Activated CD8-positive, alpha-beta T cell treated with anti-CD3 and anti-CD28 coated beads, Interleukin-2, amount 10 ng/mL, durations not matched to agents 7 days and 5 days (primary cell): Measurements from ENCODE around the gene PIK3CB. TPM values are rescaled to one million over a fixed set of nuclear protein-coding genes. Genes with fewer than 3 reads are reported as not detected.
A peak's percentile ranks its signal among the peaks of the same experiment; 100 is the strongest.

ENCODE experiments used
- ATAC-seq: fragments of 150-1000 bp; cut with Tn5 transposase; one replicate; pipeline ENCODE4 v1.10.0; 2021; ENCODE audit warnings: moderate library complexity
- CTCF ChIA-PET: fragments of 350-600 bp; sonication (Branson Sonifier 250); formaldehyde crosslinking; loops from one replicate; lab custom pipeline; 2021; ENCODE audit warnings: antibody characterized with exemption; lab: Charles Lee
- POLR2A ChIA-PET: fragments of 350-600 bp; sonication (Branson Sonifier 250); formaldehyde crosslinking; loops from one replicate; lab custom pipeline; 2021; ENCODE audit warnings: antibody characterized with exemption; lab: Charles Lee
- DNase-seq: peaks from one replicate; pipeline ENCODE4 v3.0.0-alpha.2; 2020
- H3K27ac Mint-ChIP-seq: one replicate; pipeline ENCODE4 v1.8.0; 2021; ENCODE audit warnings: mild to moderate bottlenecking, mixed read lengths
- H3K27me3 Mint-ChIP-seq: one replicate; pipeline ENCODE4 v1.8.0; 2021; ENCODE audit warnings: low read depth, mixed read lengths
- H3K36me3 Mint-ChIP-seq: one replicate; pipeline ENCODE4 v1.8.0; 2021; ENCODE audit warnings: low read depth, mixed read lengths
- H3K4me1 Mint-ChIP-seq: one replicate; pipeline ENCODE4 v1.8.0; 2021; ENCODE audit warnings: low read depth, mixed read lengths
- H3K4me3 Mint-ChIP-seq: one replicate; pipeline ENCODE4 v1.8.0; 2021; ENCODE audit warnings: mild to moderate bottlenecking, mixed read lengths
- H3K9me3 Mint-ChIP-seq: one replicate; pipeline ENCODE4 v1.8.0; 2022; ENCODE audit warnings: mixed read lengths; ENCODE audit not compliant: insufficient read depth
- total RNA-seq, 2 experiments: library from RNA; stranded (reverse); gene quantifications; one replicate each; pipeline ENCODE4 v1.2.3, GENCODE V29; 2021

PIK3CB gene
- total RNA-seq, result 1 to 10 TPM; 3.6 to 4.1 TPM

DNA sequence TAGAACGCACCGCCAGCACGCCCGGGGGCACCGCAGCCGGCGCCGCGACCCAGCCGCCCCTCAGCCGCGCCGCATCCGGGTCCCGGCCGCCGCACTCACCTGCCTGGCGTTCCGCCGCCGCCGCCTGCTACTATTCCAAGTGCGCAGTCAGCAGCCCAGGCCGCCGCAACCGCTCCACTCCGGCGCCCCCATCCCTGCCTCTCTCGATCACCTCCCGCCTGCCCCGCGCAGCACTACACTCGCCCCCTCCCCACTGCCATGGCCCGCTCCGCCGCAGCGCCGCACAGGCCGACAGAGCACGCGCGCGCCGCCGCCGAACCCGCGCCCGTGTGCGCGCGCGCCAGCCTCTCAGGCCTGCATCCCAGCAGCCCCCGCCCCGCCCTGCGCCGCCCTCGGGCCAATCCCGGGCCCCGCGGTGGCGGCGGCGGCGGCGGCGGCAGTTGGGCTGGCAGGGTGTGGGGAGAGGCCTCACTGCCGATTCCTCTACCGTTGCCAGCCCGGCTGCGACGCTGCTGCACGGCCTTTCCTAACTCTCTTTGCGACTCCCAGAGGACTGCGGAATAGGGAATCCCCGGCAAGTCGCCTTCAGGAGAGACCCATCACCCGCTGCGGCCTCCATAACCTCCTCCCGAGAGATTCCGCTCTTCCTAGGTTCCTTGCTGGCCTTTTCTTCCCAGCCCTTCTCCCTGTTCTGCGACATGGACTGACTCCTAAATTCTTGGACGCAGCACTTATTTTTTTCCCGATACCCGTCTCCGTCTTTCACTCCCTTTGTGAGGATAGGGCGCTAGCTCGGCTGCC is at the start of gene PIK3CB:
Gene PIK3CB (minus strand): TSS at position 333 of the 801 bp plus-strand sequence. CDS start 75,585 bp downstream, outside the sequence.
- ChIA-PET CTCF (interaction anchor here (1.0 kb wide), 1 partner anchor 80 kb away, joined by 3 read pairs; no protein-coding TSS in a partner anchor), POLR2A (interaction anchor here (1.0 kb wide), 1 partner anchor 226 kb away, joined by 3 read pairs; the partner anchor contains the start of gene FAIM)
- ATAC-seq (peak; percentile 96), DNase-seq (peak; percentile 80)
- Mint-ChIP-seq H3K36me3 (no peaks in the 10 kb centered on the region), H3K27ac (peak within 1 kb of the TSS; percentile 75), H3K27me3 (no peaks in the 10 kb centered on the region), H3K4me1 (peaks cover 18% of the 10 kb centered on the region), H3K9me3 (no peaks in the 10 kb centered on the region), H3K4me3 (peak within 1 kb of the TSS; percentile 81)

DNA sequence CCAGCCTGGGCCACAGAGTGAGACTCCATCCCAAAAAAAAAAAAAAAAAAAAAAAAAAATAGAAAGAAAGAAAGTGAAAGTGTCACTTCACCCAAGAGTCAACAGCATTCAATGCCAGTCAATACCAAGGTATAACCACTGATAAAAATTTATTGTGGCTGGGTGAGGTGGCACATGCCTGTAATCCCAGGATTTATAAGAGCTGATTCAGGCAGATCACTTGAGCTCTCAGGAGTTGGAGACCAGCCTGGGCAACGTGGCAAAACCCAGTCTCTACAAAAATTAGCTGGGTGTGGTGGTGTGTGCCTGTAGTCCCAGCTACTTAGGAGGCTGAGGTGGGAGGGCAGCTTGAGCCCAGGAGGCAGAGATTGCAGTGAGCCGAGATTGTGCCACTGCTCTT is 46.5 kb upstream of the PIK3CB start:
- Mint-ChIP-seq H3K4me3 (no peak overlapping the region), H3K27me3 (no peaks in the 10 kb centered on the region), H3K36me3 (no peaks in the 10 kb centered on the region), H3K4me1 (no peaks in the 10 kb centered on the region), H3K27ac (no peak overlapping the region), H3K9me3 (peaks cover 3% of the 10 kb centered on the region)
- ChIA-PET POLR2A (no interaction called here), CTCF (no interaction called here)
- DNase-seq (no peak), ATAC-seq (peak; percentile 33)

- no peak overlapping the region for H3K27ac Mint-ChIP-seq
Measured at GRCh38 chr3:138879541-138880380, 45.0 kb upstream of the PIK3CB start.

GRCh38 chr3:138877226-138877625 is 42.5 kb upstream of the PIK3CB start:
- Mint-ChIP-seq H3K4me1 (peaks cover 5% of the 10 kb centered on the region), H3K9me3 (peaks cover 6% of the 10 kb centered on the region), H3K27me3 (no peaks in the 10 kb centered on the region), H3K27ac (no peak overlapping the region), H3K4me3 (no peak overlapping the region), H3K36me3 (peaks cover 7% of the 10 kb centered on the region)
- DNase-seq, result no peak
- ATAC-seq, result no peak
- ChIA-PET CTCF (no interaction called here), POLR2A (no interaction called here)

More at GRCh38 chr3:138879541-138880380, 45.0 kb upstream of the PIK3CB start:
- ChIA-PET POLR2A (no interaction called here), CTCF (no interaction called here)
- H3K9me3 Mint-ChIP-seq, result peaks cover 4% of the 10 kb centered on the region
- DNase-seq (no peak), ATAC-seq (no peak)
- H3K4me3 Mint-ChIP-seq, result no peak overlapping the region
- H3K36me3 Mint-ChIP-seq, result peaks cover 7% of the 10 kb centered on the region
- no peaks in the 10 kb centered on the region for H3K27me3 Mint-ChIP-seq
- H3K4me1 Mint-ChIP-seq, result peaks cover 5% of the 10 kb centered on the region

- H3K27ac Mint-ChIP-seq, result no peak overlapping the region
- no peak overlapping the region for H3K4me3 Mint-ChIP-seq
- CTCF ChIA-PET, result interaction anchor here (1.0 kb wide), 1 partner anchor 459 kb away, joined by 3 read pairs; no protein-coding TSS in a partner anchor
- H3K4me1 Mint-ChIP-seq, result peaks cover 5% of the 10 kb centered on the region
- no peak for DNase-seq
- H3K36me3 Mint-ChIP-seq, result peaks cover 7% of the 10 kb centered on the region
- peaks cover 6% of the 10 kb centered on the region for H3K9me3 Mint-ChIP-seq
- ATAC-seq, result no peak
- POLR2A ChIA-PET, result no interaction called here
- no peaks in the 10 kb centered on the region for H3K27me3 Mint-ChIP-seq
Measured at GRCh38 chr3:138875754-138876664, 41.3 kb upstream of the PIK3CB start.

DNA sequence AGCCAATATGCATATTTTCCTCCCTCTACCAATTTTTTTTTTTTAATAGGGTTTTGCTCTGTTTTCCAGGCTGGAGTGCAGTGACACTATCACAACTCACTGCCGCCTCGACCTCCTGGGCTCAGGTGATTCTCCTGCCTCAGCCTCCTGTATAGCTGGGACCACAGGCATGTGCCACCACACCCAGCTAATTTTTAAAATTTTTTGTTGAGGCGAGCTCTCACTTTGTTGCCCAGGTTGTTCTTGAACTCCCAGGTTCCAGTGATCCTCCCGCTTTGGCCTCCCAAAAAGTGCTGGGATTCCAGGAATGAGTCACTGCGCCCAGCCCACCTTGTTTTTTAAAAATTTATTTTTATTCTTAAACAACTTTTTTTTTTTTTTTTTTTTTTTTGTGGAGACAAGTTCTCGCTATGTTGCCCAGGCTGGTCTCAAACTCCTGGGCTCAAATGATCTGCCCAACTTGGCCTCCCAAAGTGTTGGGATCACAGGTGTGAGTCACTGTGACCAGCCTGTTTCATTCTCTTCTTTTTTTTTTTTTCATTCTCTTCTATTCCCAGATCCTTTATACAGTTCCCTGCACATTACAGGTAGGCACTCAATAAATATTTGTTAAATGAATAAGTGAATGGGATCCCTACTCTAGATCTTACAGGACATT is 40.5 kb upstream of the PIK3CB start:
- Mint-ChIP-seq H3K36me3 (peaks cover 7% of the 10 kb centered on the region), H3K27ac (no peak overlapping the region), H3K9me3 (peaks cover 6% of the 10 kb centered on the region), H3K27me3 (no peaks in the 10 kb centered on the region), H3K4me3 (no peak overlapping the region), H3K4me1 (peaks cover 5% of the 10 kb centered on the region)
- ChIA-PET POLR2A (no interaction called here), CTCF (interaction anchor here (1.3 kb wide), 1 partner anchor 41 kb away, joined by 5 read pairs; no protein-coding TSS in a partner anchor)
- ATAC-seq (no peak), DNase-seq (no peak)

GRCh38 chr3:138873471-138874278 is 38.9 kb upstream of the PIK3CB start:
- CTCF ChIA-PET, result interaction anchor here (1.2 to 1.3 kb wide), 2 partner anchors 42 kb away, joined by 3 to 5 read pairs; no protein-coding TSS in a partner anchor
- peaks cover 6% of the 10 kb centered on the region for H3K9me3 Mint-ChIP-seq

DNA sequence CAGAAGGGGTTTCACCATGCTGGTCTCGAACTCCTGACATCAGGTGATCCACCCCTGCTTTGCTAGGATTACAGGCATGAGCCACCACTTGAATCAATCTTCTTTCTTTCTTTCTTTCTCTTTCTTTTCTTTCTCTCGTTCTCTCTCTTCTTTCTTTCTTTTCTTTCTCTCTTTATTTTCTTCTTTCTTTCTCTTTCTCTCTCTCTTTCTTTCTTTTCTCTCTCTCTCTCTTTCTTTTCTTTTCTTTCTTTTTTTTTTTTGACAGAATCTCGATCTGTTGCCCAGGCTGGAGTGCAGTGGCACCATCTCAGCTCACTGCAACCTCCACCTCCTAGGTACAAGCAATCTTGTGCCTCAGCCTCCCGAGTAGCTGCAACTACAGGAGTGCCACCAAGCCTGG is 37.9 kb upstream of the PIK3CB start:
- Mint-ChIP-seq H3K4me1 (peaks cover 5% of the 10 kb centered on the region), H3K27ac (no peak overlapping the region), H3K9me3 (peaks cover 6% of the 10 kb centered on the region), H3K27me3 (no peaks in the 10 kb centered on the region), H3K4me3 (no peak overlapping the region), H3K36me3 (peaks cover 7% of the 10 kb centered on the region)
- DNase-seq (no peak), ATAC-seq (no peak)
- POLR2A ChIA-PET, result no interaction called here
- CTCF ChIA-PET, result interaction anchor here (0.9 to 1.2 kb wide), 2 partner anchors 14 to 43 kb away, joined by 3 read pairs; no protein-coding TSS in a partner anchor

More at GRCh38 chr3:138873471-138874278, 38.9 kb upstream of the PIK3CB start:
- H3K27me3 Mint-ChIP-seq, result no peaks in the 10 kb centered on the region
- no peak for ATAC-seq
- H3K4me1 Mint-ChIP-seq, result peaks cover 5% of the 10 kb centered on the region
- H3K36me3 Mint-ChIP-seq, result peaks cover 7% of the 10 kb centered on the region
- no peak overlapping the region for H3K4me3 Mint-ChIP-seq
- no peak for DNase-seq
- POLR2A ChIA-PET, result no interaction called here
- H3K27ac Mint-ChIP-seq, result no peak overlapping the region

GRCh38 chr3:138867996-138868395 is 33.3 kb upstream of the PIK3CB start:
- H3K9me3 Mint-ChIP-seq, result peaks cover 3% of the 10 kb centered on the region
- no peak overlapping the region for H3K27ac Mint-ChIP-seq
- no peaks in the 10 kb centered on the region for H3K4me1 Mint-ChIP-seq
- ChIA-PET CTCF (interaction anchor here (0.6 kb wide), 1 partner anchor 28 kb away, joined by 3 read pairs; no protein-coding TSS in a partner anchor), POLR2A (no interaction called here)
- ATAC-seq (no peak), DNase-seq (no peak)
- H3K27me3 Mint-ChIP-seq, result no peaks in the 10 kb centered on the region
- no peaks in the 10 kb centered on the region for H3K36me3 Mint-ChIP-seq
- H3K4me3 Mint-ChIP-seq, result no peak overlapping the region

GRCh38 chr3:138863776-138864113 is 29.0 kb upstream of the PIK3CB start:
- CTCF ChIA-PET, result no interaction called here
- H3K4me3 Mint-ChIP-seq, result no peak overlapping the region
- ATAC-seq (no peak), DNase-seq (no peak)
- no peaks in the 10 kb centered on the region for H3K9me3 Mint-ChIP-seq
- no peaks in the 10 kb centered on the region for H3K4me1 Mint-ChIP-seq
- H3K27me3 Mint-ChIP-seq, result no peaks in the 10 kb centered on the region
- no peaks in the 10 kb centered on the region for H3K36me3 Mint-ChIP-seq
- POLR2A ChIA-PET, result no interaction called here
- H3K27ac Mint-ChIP-seq, result no peak overlapping the region
